ENCODE results near the gene CSNK1G1.

CSNK1G1 gene

DNA sequence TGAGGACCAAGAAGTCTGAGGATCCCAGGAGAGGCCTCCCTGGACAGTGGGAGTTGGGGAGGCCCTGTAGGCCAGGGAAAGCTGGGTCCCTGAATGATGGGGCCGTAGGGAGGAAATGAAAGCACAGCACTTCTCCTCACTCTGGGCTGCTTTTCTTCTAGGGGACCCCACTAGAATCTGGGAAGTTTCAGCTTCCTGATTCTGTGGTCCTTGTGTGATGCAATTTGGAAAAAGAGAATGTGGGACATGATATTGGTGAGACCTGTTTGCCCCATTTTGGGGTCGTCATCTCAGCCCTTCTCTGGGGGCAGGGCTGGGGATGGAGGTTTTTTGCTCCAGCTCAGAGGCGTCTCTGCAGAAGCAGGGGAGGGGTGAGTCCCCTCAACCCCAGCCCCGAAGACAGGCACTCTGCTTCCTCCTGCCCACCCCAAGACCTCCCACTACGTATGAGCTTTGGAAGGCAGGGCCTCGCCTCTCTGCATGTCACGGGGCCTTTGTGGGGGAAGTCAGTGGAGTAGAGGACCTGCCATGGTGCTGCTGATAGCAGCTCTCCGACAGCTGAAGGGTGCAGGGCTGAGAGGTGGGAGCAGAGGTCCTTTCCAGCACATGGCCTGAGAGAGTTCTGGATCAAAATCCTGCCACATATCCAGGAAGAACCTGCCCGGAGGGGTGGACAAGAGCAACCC lies 205.9 kb downstream of the CSNK1G1 start:
- no peak overlapping the region for H3K27ac ChIP-seq
- TF ChIP-seq ZFX (IDR thresholded peaks at IDR 0.05) = no peak
- TF ChIP-seq, protein P1, sequence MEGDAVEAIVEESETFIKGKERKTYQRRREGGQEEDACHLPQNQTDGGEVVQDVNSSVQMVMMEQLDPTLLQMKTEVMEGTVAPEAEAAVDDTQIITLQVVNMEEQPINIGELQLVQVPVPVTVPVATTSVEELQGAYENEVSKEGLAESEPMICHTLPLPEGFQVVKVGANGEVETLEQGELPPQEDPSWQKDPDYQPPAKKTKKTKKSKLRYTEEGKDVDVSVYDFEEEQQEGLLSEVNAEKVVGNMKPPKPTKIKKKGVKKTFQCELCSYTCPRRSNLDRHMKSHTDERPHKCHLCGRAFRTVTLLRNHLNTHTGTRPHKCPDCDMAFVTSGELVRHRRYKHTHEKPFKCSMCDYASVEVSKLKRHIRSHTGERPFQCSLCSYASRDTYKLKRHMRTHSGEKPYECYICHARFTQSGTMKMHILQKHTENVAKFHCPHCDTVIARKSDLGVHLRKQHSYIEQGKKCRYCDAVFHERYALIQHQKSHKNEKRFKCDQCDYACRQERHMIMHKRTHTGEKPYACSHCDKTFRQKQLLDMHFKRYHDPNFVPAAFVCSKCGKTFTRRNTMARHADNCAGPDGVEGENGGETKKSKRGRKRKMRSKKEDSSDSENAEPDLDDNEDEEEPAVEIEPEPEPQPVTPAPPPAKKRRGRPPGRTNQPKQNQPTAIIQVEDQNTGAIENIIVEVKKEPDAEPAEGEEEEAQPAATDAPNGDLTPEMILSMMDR (conservative IDR thresholded peaks at IDR 0.05) = no peak

DNA sequence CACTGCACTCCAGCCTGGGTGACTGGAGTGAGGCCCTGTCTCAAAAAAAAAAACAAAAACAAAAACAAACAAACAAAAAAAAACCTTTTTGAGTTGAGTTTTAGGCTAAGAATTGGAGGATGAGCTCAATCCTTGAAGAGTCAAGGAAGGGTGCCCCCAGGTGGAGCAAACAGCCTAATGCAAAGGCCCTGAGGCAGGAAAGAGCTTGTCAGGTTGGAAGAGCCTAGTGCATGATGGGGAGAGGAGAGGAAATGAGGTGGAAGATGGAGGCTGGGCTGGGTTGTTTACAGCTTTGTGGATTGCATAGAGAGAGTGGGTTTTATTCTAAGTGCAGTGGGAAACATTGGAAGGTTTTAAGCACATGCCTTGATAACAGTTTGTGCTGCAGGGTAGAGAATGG lies 206.5 kb downstream of the CSNK1G1 start:
- TF ChIP-seq, protein P1 (conservative IDR thresholded peaks at IDR 0.05) = peak; percentile 22; the same call in 1 of the 2 replicates
- TF ChIP-seq ZFX (IDR thresholded peaks at IDR 0.05) = no peak
- no peak overlapping the region for H3K27ac ChIP-seq

DNA sequence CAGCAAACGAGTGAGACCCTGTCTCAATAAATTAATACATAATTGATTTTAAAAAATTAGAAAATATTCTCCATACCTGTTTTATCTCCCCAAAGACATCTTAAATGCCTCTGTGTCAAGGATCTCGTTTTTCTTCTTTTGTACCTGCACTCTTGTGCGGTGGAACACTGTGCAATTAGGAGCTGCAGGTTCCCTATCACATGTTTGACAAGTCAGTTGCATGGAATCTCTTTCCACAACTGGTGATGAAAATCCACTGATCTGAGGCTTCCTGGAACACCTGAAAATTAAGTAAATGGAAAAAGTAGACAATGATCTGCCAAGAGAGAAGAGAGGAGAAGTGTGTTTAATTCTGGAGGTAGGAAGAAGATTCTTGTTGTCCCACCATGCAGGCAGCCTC lies 207.4 kb downstream of the CSNK1G1 start:
- TF ChIP-seq ZFX (IDR thresholded peaks at IDR 0.05) = no peak
- TF ChIP-seq, protein P1 (conservative IDR thresholded peaks at IDR 0.05) = no peak
- no peak overlapping the region for H3K27ac ChIP-seq

DNA sequence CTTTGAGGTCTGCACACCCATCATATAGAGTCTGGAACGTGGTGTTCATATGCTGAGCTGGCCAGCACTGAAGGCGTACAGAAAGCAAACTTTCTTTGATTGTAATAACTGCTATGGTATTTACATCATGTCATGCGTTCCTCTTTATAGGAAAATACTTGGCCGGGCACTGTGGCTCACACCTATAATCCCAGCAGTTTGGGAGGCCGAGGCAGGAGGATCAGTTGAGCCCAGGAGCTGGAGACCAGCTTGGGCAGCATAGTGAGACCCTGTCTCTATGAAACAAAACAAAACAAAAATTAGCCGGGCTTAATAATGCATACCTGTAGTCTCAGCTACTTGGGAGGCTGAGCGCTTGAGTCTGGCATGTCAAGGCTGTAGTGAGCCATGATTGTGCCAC lies 207.8 kb downstream of the CSNK1G1 start:
- no peak overlapping the region for H3K27ac ChIP-seq
- no peak for TF ChIP-seq ZFX (IDR thresholded peaks at IDR 0.05)
- TF ChIP-seq, protein P1 (conservative IDR thresholded peaks at IDR 0.05) = no peak

DNA sequence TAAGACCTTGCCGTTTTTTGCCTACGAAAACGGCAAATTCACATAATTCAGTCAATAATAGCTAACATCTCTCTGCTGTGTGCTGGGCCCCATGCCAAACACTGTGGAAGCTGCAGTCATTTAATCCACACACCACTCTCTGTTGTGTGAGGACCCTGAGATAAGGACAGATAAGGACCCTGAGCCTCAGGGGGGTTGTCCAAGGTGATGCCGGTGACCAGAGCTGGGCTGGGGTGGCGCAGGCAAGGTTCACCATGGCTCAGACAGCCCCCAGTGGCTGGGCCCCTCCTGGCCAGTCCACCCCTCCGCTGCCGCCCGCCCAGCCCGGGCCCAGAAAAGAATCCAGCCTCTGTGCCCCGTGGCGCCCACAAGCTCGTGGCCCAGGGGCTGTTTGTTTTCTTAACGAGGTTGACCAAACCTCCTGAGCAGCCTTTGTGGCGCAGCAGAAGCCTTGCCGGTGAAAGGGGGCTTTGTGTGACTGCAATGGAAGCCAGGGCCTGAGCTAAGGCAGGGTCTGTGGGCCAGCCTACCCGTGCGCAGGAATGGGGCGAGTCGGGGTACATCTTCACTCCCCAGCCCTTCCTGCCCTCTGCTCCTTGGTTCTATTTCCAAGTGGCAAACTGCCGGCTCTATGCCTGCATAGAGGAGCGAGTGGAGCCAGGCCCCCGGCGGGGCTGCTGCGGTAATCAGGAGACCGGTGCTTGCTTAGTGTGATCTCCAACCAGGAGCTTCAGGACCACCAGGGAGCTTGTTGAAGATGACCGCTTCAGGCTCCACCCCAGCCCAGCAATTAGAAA lies 208.9 kb downstream of the CSNK1G1 start:
- TF ChIP-seq, protein P1 (conservative IDR thresholded peaks at IDR 0.05) = no peak
- TF ChIP-seq ZFX (IDR thresholded peaks at IDR 0.05) = no peak; the same call in 1 of the 2 replicates
- H3K27ac ChIP-seq = no peak overlapping the region

DNA sequence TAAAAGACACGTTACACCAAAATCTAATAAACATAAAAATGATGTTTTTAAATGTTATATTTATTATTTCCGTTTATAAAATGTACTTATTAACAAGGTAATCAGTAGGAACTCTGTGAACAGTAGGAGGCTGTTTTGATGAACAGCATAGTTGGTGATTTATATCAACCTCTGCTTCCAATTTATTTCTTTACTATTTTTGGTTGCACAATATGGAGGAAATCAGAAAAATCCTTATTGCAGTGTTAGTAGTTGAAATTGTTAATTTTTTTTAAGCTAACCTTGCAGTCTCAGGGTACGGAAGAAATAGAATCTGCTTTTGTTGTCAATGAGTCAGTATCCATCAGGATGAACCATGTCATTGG lies 209.5 kb downstream of the CSNK1G1 start:
- TF ChIP-seq ZFX (IDR thresholded peaks at IDR 0.05) = no peak
- TF ChIP-seq, protein P1 (conservative IDR thresholded peaks at IDR 0.05) = no peak
- no peak overlapping the region for H3K27ac ChIP-seq

DNA sequence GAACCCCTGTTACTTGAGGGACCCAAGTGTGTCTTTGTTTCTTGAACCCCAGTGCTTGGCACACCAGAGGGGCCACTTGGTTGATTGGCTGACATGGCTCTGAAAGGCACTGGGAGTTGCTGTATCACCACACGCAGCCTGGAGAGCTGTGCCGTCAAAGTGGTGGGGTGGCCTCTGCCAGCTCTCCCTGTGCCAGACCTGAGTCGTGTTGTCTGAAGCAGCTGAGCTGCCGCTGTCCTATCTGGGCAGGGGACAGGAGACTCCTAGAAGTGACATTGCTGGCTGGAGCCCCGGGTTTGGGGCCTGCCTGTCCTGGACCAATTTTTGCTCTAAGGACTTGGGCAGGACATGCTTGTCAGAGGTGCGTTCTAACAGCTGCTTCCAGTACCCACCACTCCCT lies 209.9 kb downstream of the CSNK1G1 start:
- no peak for TF ChIP-seq ZFX (IDR thresholded peaks at IDR 0.05)
- TF ChIP-seq, protein P1 (conservative IDR thresholded peaks at IDR 0.05) = no peak

More for the DNA sequence above, 209.9 kb downstream of the CSNK1G1 start:
- H3K27ac ChIP-seq = no peak overlapping the region
